GM12891 (cell line): ENCODE measurements around the gene FXYD3.

Experiments used
- DNase-seq: peaks from one replicate; pipeline ENCODE4 v3.0.0; 2011; ENCODE audit warnings: low spot score; ENCODE audit not compliant: insufficient read length
- FAIRE-seq: peaks from 2 replicates; lab custom pipeline; 2011; peaks lifted over from hg19 to GRCh38; lab: Jason Lieb, UNC
- PAX5 ChIP-seq: IDR thresholded peaks from 2 replicates; pipeline ENCODE4 v1.6.1; 2011; ENCODE audit warnings: low read length, moderate library complexity, mild to moderate bottlenecking; ENCODE audit not compliant: insufficient read depth, severe bottlenecking
- POLR2A ChIP-seq: IDR thresholded peaks from 2 replicates; pipeline ENCODE4 v1.6.1; 2011; ENCODE audit warnings: low read depth, low read length, control low read depth
- POLR2AphosphoS5 ChIP-seq: IDR thresholded peaks from 2 replicates; pipeline ENCODE4 v1.6.1; 2011; ENCODE audit warnings: low read depth, low read length, control low read depth
- POU2F2 ChIP-seq: IDR thresholded peaks from 2 replicates; pipeline ENCODE4 v1.6.1; 2011; ENCODE audit warnings: low read depth, mild to moderate bottlenecking, control low read depth, low read length, moderate library complexity
- SPI1 ChIP-seq: IDR thresholded peaks from 2 replicates; pipeline ENCODE4 v1.6.1; 2011; ENCODE audit warnings: low read depth, low read length, control low read depth
- TAF1 ChIP-seq: IDR thresholded peaks from 2 replicates; pipeline ENCODE4 v1.6.1; 2011; ENCODE audit warnings: low read depth, low read length, control low read depth

The FXYD3 gene

DNA sequence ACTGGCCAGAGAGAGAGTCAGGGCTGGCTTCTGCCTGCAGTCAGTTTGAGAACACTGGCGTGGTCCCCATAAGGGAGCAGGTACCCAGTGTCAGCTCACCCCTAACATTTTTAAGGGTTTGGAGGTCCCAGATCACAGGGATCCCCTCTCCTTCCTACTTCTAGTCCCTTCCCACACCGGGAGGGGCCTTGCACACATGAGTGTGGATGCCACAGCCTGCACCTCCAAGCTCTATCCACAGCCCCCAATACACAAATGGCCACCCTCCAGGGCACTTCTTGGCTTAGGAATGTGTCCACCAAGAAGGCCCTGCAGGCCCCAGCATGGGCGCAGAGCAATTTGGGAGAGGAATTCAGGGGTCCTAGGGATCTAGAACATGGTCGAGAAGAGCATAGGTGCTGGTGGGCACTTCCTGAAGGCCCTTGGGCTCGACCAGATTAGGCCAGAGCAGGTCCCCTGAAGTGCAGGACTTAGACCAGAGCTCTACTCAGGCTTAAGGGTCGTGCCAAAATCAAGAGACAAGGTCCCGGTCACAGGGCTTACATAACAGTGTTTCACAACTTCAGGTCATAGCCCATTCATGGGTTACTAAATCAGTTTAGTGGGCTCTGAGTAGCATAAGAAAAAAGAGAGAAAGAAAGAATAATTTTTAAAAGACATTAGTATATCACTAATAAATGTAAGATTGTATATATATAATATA lies 54.9 kb downstream of the FXYD3 start:
- DNase-seq (no peak), FAIRE-seq (no peak)

DNA sequence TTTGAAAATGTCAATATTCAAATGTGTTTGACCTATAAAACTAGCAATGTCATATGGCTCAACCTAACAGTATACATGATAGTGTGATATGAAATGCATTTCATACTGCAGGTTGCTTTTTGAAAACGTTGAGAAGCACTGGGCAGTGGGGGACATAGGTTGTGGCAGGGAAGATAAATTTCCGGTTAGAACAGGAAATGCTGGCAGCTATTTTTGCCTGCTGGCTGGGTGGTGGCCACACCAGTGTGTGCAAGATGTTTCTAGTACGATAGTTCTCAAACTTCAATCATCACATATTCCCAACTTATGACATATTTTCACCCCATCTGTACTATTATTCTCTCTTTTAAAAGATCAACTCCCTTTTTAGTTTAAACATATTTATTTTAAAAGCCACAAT lies 56.1 kb downstream of the FXYD3 start:
- FAIRE-seq (no peak), DNase-seq (no peak)
- TF ChIP-seq TAF1 (no peak), SPI1 (no peak), POLR2AphosphoS5 (no peak), POU2F2 (no peak), POLR2A (no peak), PAX5 (no peak)

More for the DNA sequence above, 54.9 kb downstream of the FXYD3 start:
- TF ChIP-seq PAX5 (no peak), POLR2AphosphoS5 (no peak)
